ENCODE results near the gene CFAP20. TPM values are rescaled to one million over a fixed set of nuclear protein-coding genes. Genes with fewer than 3 reads are reported as not detected.
A peak's percentile ranks its signal among the peaks of the same experiment; 100 is the strongest.

CFAP20 gene
- total RNA-seq, 1 experiment from 2014 or later: 81.6 TPM

- BruUV-seq (replicated peaks): no TSS peak
- DNase-seq (ENCODE audit: low spot score): peak; percentile 18
- Histone ChIP-seq H3K9me3 (ENCODE audit: low read depth, low read length, poor library complexity, severe bottlenecking) (no peaks in the 10 kb centered on the region), H3K36me3 (ENCODE audit: insufficient read depth, low read length, poor library complexity, severe bottlenecking) (no peaks in the 10 kb centered on the region), H3K27me3 (replicated peaks; ENCODE audit: insufficient read depth, low read depth, low read length, poor library complexity) (no peaks in the 10 kb centered on the region), H3K27ac (ENCODE audit: low read depth, low read length, poor library complexity, severe bottlenecking) (peak overlapping the region; percentile 92), H3K4me3 (ENCODE audit: low read depth, low read length, poor library complexity, severe bottlenecking) (peak overlapping the region; percentile 95), H3K4me1 (ENCODE audit: insufficient read depth, low read length, poor library complexity, severe bottlenecking) (peaks cover 33% of the 10 kb centered on the region)
- no peak for TF ChIP-seq CTCF (conservative IDR thresholded peaks at IDR 0.05; ENCODE audit: low read depth, low read length)
- TF ChIP-seq EZH2 (IDR thresholded peaks at IDR 0.05; ENCODE audit: borderline replicate concordance, low read depth, low read length, poor library complexity, severe bottlenecking): no peak
- intact Hi-C loops (cut with micrococcal nuclease; ENCODE audit: unreplicated experiment): loop anchor here (10.0 kb wide), 2 partner anchors 356 to 554 kb away; no protein-coding TSS in a partner anchor
- POLR2A ChIA-PET (ENCODE audit: low non-redundant PET): interaction anchor here (0.6 kb wide), 1 partner anchor 516 kb away, joined by 27 read pairs; no protein-coding TSS in a partner anchor
- CTCF ChIA-PET: no interaction called here
These were observed 477 bp downstream of the CFAP20 start for GRCh38 chr16:58128711-58129096.

DNA sequence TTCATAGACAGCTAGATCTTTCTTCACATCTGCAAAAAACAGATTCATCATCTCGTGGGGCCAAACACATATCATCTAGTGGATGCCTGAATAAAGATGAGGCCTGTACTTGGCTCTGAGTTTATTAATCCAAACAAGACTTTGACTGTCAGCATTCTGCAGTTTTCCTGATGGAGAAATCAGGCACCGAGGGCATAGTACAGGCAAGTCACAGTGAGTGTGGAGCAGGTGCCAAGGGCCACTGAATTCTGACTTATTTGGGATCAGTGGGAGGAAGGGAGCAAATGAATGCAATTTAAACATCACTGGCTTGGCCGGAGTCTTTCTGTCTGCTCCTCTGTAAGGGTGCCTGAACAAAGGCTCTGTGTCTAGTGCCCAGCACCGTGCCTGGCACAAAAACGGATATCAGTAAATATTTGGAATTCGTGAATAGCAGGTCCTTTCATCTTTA is 975 bp downstream of the CFAP20 start:
- DNase-seq (ENCODE audit: low spot score): no peak
- H3K4me1 ChIP-seq (ENCODE audit: insufficient read depth, low read length, poor library complexity, severe bottlenecking): peaks cover 35% of the 10 kb centered on the region
- no peaks in the 10 kb centered on the region for H3K27me3 ChIP-seq (replicated peaks; ENCODE audit: insufficient read depth, low read depth, low read length, poor library complexity)
- no peaks in the 10 kb centered on the region for H3K36me3 ChIP-seq (ENCODE audit: insufficient read depth, low read length, poor library complexity, severe bottlenecking)
- TF ChIP-seq CTCF (conservative IDR thresholded peaks at IDR 0.05; ENCODE audit: low read depth, low read length): no peak
- TSS peak; percentile 39 for BruUV-seq (replicated peaks)
- ChIA-PET POLR2A (ENCODE audit: low non-redundant PET) (interaction anchor here (0.6 kb wide), 1 partner anchor 13 kb away, joined by 8 read pairs; no protein-coding TSS in a partner anchor), CTCF (no interaction called here)
- peak overlapping the region; percentile 25 for H3K27ac ChIP-seq (ENCODE audit: low read depth, low read length, poor library complexity, severe bottlenecking)
- intact Hi-C loops (cut with micrococcal nuclease; ENCODE audit: unreplicated experiment): loop anchor here (10.0 kb wide), 2 partner anchors 357 to 553 kb away; no protein-coding TSS in a partner anchor
- H3K9me3 ChIP-seq (ENCODE audit: low read depth, low read length, poor library complexity, severe bottlenecking): no peaks in the 10 kb centered on the region
- peak overlapping the region; percentile 95 for H3K4me3 ChIP-seq (ENCODE audit: low read depth, low read length, poor library complexity, severe bottlenecking)

DNA sequence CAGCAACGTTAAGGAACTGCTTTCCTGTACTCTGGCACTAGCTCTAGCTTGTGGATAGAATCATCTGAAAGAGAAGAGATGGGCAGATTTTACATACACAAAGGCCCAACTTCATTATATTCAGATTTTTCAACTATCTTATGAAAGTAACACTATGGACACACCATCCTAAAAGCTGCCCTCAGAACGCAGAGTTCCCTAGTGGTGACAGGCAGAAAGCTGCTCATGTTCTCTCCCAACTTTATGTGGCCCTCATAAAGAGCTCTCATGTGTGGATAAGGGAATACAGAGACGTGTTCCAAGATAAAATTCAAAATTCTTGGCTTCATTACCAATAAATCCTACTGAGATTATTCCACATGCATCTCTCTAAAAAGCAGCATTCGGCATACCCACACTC is 1.5 kb downstream of the CFAP20 start:
- POLR2A ChIA-PET (ENCODE audit: low non-redundant PET): interaction anchor here (0.6 kb wide), 1 partner anchor 13 kb away, joined by 8 read pairs; no protein-coding TSS in a partner anchor
- no peak for TF ChIP-seq EZH2 (IDR thresholded peaks at IDR 0.05; ENCODE audit: borderline replicate concordance, low read depth, low read length, poor library complexity, severe bottlenecking)
- 0 out of 2 replicates have a peak, but pooled peaks have one; percentile 22 for TF ChIP-seq CTCF (conservative IDR thresholded peaks at IDR 0.05; ENCODE audit: low read depth, low read length)
- Histone ChIP-seq H3K36me3 (ENCODE audit: insufficient read depth, low read length, poor library complexity, severe bottlenecking) (no peaks in the 10 kb centered on the region), H3K27me3 (replicated peaks; ENCODE audit: insufficient read depth, low read depth, low read length, poor library complexity) (no peaks in the 10 kb centered on the region), H3K4me1 (ENCODE audit: insufficient read depth, low read length, poor library complexity, severe bottlenecking) (peaks cover 35% of the 10 kb centered on the region), H3K9me3 (ENCODE audit: low read depth, low read length, poor library complexity, severe bottlenecking) (no peaks in the 10 kb centered on the region), H3K4me3 (ENCODE audit: low read depth, low read length, poor library complexity, severe bottlenecking) (peak overlapping the region; percentile 95), H3K27ac (ENCODE audit: low read depth, low read length, poor library complexity, severe bottlenecking) (no peak overlapping the region)
- no peak for DNase-seq (ENCODE audit: low spot score)
- no TSS peak for BruUV-seq (replicated peaks)
- intact Hi-C loops (cut with micrococcal nuclease; ENCODE audit: unreplicated experiment): loop anchor here (10.0 kb wide), 2 partner anchors 357 to 553 kb away; no protein-coding TSS in a partner anchor
- CTCF ChIA-PET: no interaction called here

Measured in A673 (cell line).